ENCODE data around the gene HOXB6. TPM values are rescaled to one million over a fixed set of nuclear protein-coding genes. Genes with fewer than 3 reads are reported as not detected.

The HOXB6 gene
- total RNA-seq, 1 donor from 2014 or later: not detected

- Mint-ChIP-seq H3K27ac (ENCODE audit: unreplicated experiment) (no peak overlapping the region), H3K4me3 (ENCODE audit: unreplicated experiment) (no peak overlapping the region), H3K27me3 (ENCODE audit: unreplicated experiment) (peaks cover 97% of the 10 kb centered on the region), H3K4me1 (ENCODE audit: unreplicated experiment) (peaks cover 18% of the 10 kb centered on the region), H3K9me3 (ENCODE audit: unreplicated experiment) (no peaks in the 10 kb centered on the region), H3K36me3 (ENCODE audit: unreplicated experiment) (peaks cover 1% of the 10 kb centered on the region)
- TF ChIP-seq CTCF (IDR thresholded peaks at IDR 0.05): no peak
- no peak for DNase-seq (ENCODE audit: extremely low spot score, unreplicated experiment)
Measured at GRCh38 chr17:48586355-48587258, 18.2 kb downstream of the HOXB6 start.

GRCh38 chr17:48584223-48584741, 20.5 kb downstream of the HOXB6 start:
- peaks cover 16% of the 10 kb centered on the region for H3K4me1 Mint-ChIP-seq (ENCODE audit: unreplicated experiment)
- DNase-seq (ENCODE audit: extremely low spot score, unreplicated experiment): no peak
- peaks cover 95% of the 10 kb centered on the region for H3K27me3 Mint-ChIP-seq (ENCODE audit: unreplicated experiment)

GRCh38 chr17:48583708-48584222, 21.0 kb downstream of the HOXB6 start:
- no peak overlapping the region for H3K4me3 Mint-ChIP-seq (ENCODE audit: unreplicated experiment)
- H3K9me3 Mint-ChIP-seq (ENCODE audit: unreplicated experiment): no peaks in the 10 kb centered on the region
- peaks cover 16% of the 10 kb centered on the region for H3K4me1 Mint-ChIP-seq (ENCODE audit: unreplicated experiment)
- peaks cover 1% of the 10 kb centered on the region for H3K36me3 Mint-ChIP-seq (ENCODE audit: unreplicated experiment)
- no peak for DNase-seq (ENCODE audit: extremely low spot score, unreplicated experiment)
- peaks cover 95% of the 10 kb centered on the region for H3K27me3 Mint-ChIP-seq (ENCODE audit: unreplicated experiment)
- TF ChIP-seq CTCF (IDR thresholded peaks at IDR 0.05): no peak
- no peak overlapping the region for H3K27ac Mint-ChIP-seq (ENCODE audit: unreplicated experiment)

More at GRCh38 chr17:48584223-48584741, 20.5 kb downstream of the HOXB6 start:
- no peak for TF ChIP-seq CTCF (IDR thresholded peaks at IDR 0.05)
- Mint-ChIP-seq H3K4me3 (ENCODE audit: unreplicated experiment) (no peak overlapping the region), H3K36me3 (ENCODE audit: unreplicated experiment) (peaks cover 1% of the 10 kb centered on the region), H3K27ac (ENCODE audit: unreplicated experiment) (no peak overlapping the region), H3K9me3 (ENCODE audit: unreplicated experiment) (no peaks in the 10 kb centered on the region)

GRCh38 chr17:48582750-48583069, 22.1 kb downstream of the HOXB6 start:
- Mint-ChIP-seq H3K27me3 (ENCODE audit: unreplicated experiment) (peaks cover 91% of the 10 kb centered on the region), H3K36me3 (ENCODE audit: unreplicated experiment) (peaks cover 1% of the 10 kb centered on the region), H3K4me1 (ENCODE audit: unreplicated experiment) (peaks cover 16% of the 10 kb centered on the region), H3K9me3 (ENCODE audit: unreplicated experiment) (no peaks in the 10 kb centered on the region), H3K4me3 (ENCODE audit: unreplicated experiment) (no peak overlapping the region), H3K27ac (ENCODE audit: unreplicated experiment) (no peak overlapping the region)
- DNase-seq (ENCODE audit: extremely low spot score, unreplicated experiment): no peak
- no peak for TF ChIP-seq CTCF (IDR thresholded peaks at IDR 0.05)
